ENCODE data around the gene EDN2.

DNA sequence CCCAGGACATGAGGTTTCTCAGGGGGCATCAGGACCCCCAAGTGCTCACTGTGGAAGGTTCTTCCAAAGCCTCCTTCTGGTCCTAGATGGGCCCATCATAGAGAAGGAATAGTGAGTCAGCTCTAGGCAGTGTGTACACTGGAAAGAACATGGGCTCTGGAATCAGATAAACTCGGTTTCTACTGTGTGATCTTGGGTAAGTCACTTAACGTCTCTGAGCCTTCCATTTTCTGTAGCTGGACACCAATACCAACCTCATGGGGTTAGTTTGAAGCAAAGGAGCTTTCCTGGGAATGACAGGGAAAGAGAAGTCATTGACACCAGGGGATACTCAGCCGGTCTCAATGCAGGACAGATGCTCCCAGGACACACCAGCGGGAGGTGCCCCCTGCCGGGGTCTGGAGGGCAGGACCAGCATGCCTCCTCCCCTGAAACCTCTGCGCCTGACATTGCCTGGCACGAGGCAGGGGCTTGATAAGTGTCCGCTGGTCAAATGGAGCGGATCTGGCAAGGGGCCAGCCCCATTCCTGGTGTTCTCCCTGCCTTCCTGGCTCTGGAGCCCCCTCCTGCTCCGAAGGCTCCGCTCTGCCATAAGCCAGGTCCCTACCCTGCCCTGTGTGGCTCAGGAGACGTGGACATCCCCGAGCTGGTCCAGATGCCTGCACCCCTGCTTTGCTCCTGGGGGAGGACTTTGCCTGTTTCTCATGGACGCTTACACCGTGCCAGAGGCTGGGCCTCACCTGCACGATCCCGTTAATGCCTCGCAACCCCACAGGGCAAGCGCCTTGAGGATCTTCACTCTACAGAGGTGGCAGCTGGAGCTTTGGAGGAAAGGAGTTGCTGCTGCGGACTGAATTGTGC, 52.8 kb downstream of the EDN2 start:
- TF ChIP-seq, protein P1, sequence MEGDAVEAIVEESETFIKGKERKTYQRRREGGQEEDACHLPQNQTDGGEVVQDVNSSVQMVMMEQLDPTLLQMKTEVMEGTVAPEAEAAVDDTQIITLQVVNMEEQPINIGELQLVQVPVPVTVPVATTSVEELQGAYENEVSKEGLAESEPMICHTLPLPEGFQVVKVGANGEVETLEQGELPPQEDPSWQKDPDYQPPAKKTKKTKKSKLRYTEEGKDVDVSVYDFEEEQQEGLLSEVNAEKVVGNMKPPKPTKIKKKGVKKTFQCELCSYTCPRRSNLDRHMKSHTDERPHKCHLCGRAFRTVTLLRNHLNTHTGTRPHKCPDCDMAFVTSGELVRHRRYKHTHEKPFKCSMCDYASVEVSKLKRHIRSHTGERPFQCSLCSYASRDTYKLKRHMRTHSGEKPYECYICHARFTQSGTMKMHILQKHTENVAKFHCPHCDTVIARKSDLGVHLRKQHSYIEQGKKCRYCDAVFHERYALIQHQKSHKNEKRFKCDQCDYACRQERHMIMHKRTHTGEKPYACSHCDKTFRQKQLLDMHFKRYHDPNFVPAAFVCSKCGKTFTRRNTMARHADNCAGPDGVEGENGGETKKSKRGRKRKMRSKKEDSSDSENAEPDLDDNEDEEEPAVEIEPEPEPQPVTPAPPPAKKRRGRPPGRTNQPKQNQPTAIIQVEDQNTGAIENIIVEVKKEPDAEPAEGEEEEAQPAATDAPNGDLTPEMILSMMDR (IDR thresholded peaks at IDR 0.05; ENCODE audit: low read depth, low read length, missing input control): no peak
- TF ChIP-seq SP1 (IDR thresholded peaks at IDR 0.05) (no peak), RAD21 (IDR thresholded peaks at IDR 0.05) (no peak), TAF1 (conservative IDR thresholded peaks at IDR 0.05) (no peak), NR2F2 (IDR thresholded peaks at IDR 0.05) (no peak), YY1 (IDR thresholded peaks at IDR 0.05) (no peak), JUND (IDR thresholded peaks at IDR 0.05) (no peak)
- TF ChIP-seq, protein P2, sequence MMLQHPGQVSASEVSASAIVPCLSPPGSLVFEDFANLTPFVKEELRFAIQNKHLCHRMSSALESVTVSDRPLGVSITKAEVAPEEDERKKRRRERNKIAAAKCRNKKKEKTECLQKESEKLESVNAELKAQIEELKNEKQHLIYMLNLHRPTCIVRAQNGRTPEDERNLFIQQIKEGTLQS (IDR thresholded peaks at IDR 0.05): no peak
- TF ChIP-seq, protein P3, sequence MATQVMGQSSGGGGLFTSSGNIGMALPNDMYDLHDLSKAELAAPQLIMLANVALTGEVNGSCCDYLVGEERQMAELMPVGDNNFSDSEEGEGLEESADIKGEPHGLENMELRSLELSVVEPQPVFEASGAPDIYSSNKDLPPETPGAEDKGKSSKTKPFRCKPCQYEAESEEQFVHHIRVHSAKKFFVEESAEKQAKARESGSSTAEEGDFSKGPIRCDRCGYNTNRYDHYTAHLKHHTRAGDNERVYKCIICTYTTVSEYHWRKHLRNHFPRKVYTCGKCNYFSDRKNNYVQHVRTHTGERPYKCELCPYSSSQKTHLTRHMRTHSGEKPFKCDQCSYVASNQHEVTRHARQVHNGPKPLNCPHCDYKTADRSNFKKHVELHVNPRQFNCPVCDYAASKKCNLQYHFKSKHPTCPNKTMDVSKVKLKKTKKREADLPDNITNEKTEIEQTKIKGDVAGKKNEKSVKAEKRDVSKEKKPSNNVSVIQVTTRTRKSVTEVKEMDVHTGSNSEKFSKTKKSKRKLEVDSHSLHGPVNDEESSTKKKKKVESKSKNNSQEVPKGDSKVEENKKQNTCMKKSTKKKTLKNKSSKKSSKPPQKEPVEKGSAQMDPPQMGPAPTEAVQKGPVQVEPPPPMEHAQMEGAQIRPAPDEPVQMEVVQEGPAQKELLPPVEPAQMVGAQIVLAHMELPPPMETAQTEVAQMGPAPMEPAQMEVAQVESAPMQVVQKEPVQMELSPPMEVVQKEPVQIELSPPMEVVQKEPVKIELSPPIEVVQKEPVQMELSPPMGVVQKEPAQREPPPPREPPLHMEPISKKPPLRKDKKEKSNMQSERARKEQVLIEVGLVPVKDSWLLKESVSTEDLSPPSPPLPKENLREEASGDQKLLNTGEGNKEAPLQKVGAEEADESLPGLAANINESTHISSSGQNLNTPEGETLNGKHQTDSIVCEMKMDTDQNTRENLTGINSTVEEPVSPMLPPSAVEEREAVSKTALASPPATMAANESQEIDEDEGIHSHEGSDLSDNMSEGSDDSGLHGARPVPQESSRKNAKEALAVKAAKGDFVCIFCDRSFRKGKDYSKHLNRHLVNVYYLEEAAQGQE (IDR thresholded peaks at IDR 0.05): no peak
- TF ChIP-seq, protein P4, sequence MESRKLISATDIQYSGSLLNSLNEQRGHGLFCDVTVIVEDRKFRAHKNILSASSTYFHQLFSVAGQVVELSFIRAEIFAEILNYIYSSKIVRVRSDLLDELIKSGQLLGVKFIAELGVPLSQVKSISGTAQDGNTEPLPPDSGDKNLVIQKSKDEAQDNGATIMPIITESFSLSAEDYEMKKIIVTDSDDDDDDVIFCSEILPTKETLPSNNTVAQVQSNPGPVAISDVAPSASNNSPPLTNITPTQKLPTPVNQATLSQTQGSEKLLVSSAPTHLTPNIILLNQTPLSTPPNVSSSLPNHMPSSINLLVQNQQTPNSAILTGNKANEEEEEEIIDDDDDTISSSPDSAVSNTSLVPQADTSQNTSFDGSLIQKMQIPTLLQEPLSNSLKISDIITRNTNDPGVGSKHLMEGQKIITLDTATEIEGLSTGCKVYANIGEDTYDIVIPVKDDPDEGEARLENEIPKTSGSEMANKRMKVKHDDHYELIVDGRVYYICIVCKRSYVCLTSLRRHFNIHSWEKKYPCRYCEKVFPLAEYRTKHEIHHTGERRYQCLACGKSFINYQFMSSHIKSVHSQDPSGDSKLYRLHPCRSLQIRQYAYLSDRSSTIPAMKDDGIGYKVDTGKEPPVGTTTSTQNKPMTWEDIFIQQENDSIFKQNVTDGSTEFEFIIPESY (IDR thresholded peaks at IDR 0.05): no peak

Data from liver (tissue), 3 donors.